GM12878 (cell line): Measurements from ENCODE around the gene ARHGAP26. TPM values are rescaled to one million over a fixed set of nuclear protein-coding genes. Genes with fewer than 3 reads are reported as not detected.

Experiments used
- ATAC-seq: fragments of 200-7000 bp; cut with Tn5 transposase; 3 replicates; pipeline ENCODE4 v1.9.1; 2020; ENCODE audit warnings: mild to moderate bottlenecking, moderate library complexity
- BruUV-seq: library from RNA; stranded (reverse); fragments of 400-500 nt; replicated peaks from 2 replicates; lab custom pipeline; 2021; lab: Mats Ljungman, UMichigan
- CTCF ChIA-PET: fragments of 300-600 bp; sonication (Branson Sonifier 250); formaldehyde crosslinking; extraction: SDS; loops from one replicate; lab custom pipeline; 2021; ENCODE audit warnings: inconsistent platforms; lab: Yijun Ruan, JAX
- POLR2A ChIA-PET: fragments of 350-600 bp; formaldehyde crosslinking; extraction: SDS; loops from one replicate; lab custom pipeline; 2021; ENCODE audit warnings: inconsistent platforms; lab: Charles Lee
- RAD21 ChIA-PET: fragments of 300-600 bp; sonication (Branson Sonifier 250); formaldehyde crosslinking; loops from one replicate; lab custom pipeline; 2023; ENCODE audit warnings: antibody characterized with exemption; ENCODE audit not compliant: unreplicated experiment; lab: Charles Lee
- SMC1A ChIA-PET: fragments of 300-600 bp; sonication (Branson Sonifier 250); formaldehyde crosslinking; loops from one replicate; lab custom pipeline; 2023; ENCODE audit not compliant: unreplicated experiment, uncharacterized antibody; lab: Charles Lee
- DNase-seq: peaks from one replicate; pipeline ENCODE4 v3.0.0-alpha.2; 2011; ENCODE audit warnings: low read depth, low spot score
- FAIRE-seq: peaks from 3 replicates; lab custom pipeline; 2011; peaks lifted over from hg19 to GRCh38; lab: Jason Lieb, UNC
- H2AFZ ChIP-seq: 2 replicates; pipeline ENCODE4 v1.6.0; 2011; ENCODE audit warnings: low read depth, low read length, control low read depth; ENCODE audit not compliant: control insufficient read depth
- H3K27ac ChIP-seq: 2 replicates; pipeline ENCODE4 v1.5.1; 2011; ENCODE audit warnings: control low read depth; ENCODE audit not compliant: control insufficient read depth, insufficient read depth
- H3K27me3 ChIP-seq, 2 experiments: replicated peaks in 1 of 2; 2 replicates each; pipeline versions ENCODE4 v1.6.0 to v1.6.1; 2011; ENCODE audit warnings: low read length in 1 of 2; ENCODE audit not compliant: control insufficient read depth in 2 of 2, insufficient read depth in 2 of 2
- H3K36me3 ChIP-seq, 2 experiments: 2 replicates each; pipeline ENCODE4 v1.5.1; 2011; ENCODE audit warnings: low read length in 1 of 2; ENCODE audit not compliant: control insufficient read depth in 2 of 2, insufficient read depth in 2 of 2
- H3K4me1 ChIP-seq: 2 replicates; pipeline ENCODE4 v1.6.1; 2011; ENCODE audit warnings: mild to moderate bottlenecking, low read length, moderate library complexity, mixed read lengths; ENCODE audit not compliant: control insufficient read depth, insufficient read depth
- H3K4me2 ChIP-seq: 2 replicates; pipeline ENCODE4 v1.6.0; 2011; ENCODE audit warnings: control low read depth; ENCODE audit not compliant: control insufficient read depth, insufficient read depth
- H3K4me3 ChIP-seq: fragments of 200-600 bp; sonication (generic); 2 replicates; pipeline ENCODE4 v1.5.1; 2016
- H3K79me2 ChIP-seq: 2 replicates; pipeline ENCODE4 v1.6.0; 2011; ENCODE audit warnings: low read length; ENCODE audit not compliant: control insufficient read depth, insufficient read depth
- H3K9ac ChIP-seq: 2 replicates; pipeline ENCODE4 v1.8.0; 2011; ENCODE audit warnings: low read length, control low read depth, mixed read lengths; ENCODE audit not compliant: control insufficient read depth, insufficient read depth
- H3K9me3 ChIP-seq: replicated peaks from 3 replicates; pipeline ENCODE4 v1.5.1; 2011; ENCODE audit warnings: mild to moderate bottlenecking, low read length; ENCODE audit not compliant: control insufficient read depth, insufficient read depth
- H4K20me1 ChIP-seq: 2 replicates; pipeline ENCODE4 v1.6.0; 2011; ENCODE audit not compliant: control insufficient read depth, insufficient read depth
- HDGF ChIP-seq: fragments of 450-650 bp; IDR thresholded peaks from 2 replicates; pipeline ENCODE4 v1.6.1; 2016; ENCODE audit warnings: antibody characterized with exemption
- NR2F1 ChIP-seq: fragments of 450-650 bp; conservative IDR thresholded peaks from 2 replicates; pipeline ENCODE4 v1.6.1; 2017; ENCODE audit warnings: mild to moderate bottlenecking
- ZSCAN29 ChIP-seq: fragments of 450-650 bp; IDR thresholded peaks from 2 replicates; pipeline ENCODE4 v1.6.1; 2017; ENCODE audit warnings: mild to moderate bottlenecking, moderate library complexity
- WGBS: methylation state at CpG from one replicate; pipeline ENCODE4 v1.1.6; 2016; ENCODE audit warnings: low lambda C conversion rate; ENCODE audit not compliant: insufficient replicate concordance, insufficient coverage; ENCODE audit errors: missing lambda C conversion rate; 5-methylcytosine and 5-hydroxymethylcytosine counted together
- in situ Hi-C: fragments of 300-500 bp; cut with MboI; formaldehyde crosslinking; loops from 9 replicates; pipeline ENCODE4 v1.14.3; 2018; ENCODE audit warnings: mixed read lengths
- intact Hi-C: fragments of 100-400 bp; cut with micrococcal nuclease; formaldehyde crosslinking; loops from one replicate; pipeline ENCODE4 v1.14.2; 2022; ENCODE audit not compliant: unreplicated experiment
- polyA plus RNA-seq, 11 experiments: library from polyadenylated mRNA; depleted of rRNA in 4 of 11; unstranded in 6 of 11; stranded (reverse) in 5 of 11; fragments of >200 nt; fragmentation: Nextera tagmentation in 4 of 11; fragmentation: Illumina TruSeq in 1 of 11; extraction: Ambion mirVana in 4 of 11; extraction: Trizol in 1 of 11; gene quantifications; 1 replicate in 1 of 11; 2 replicates in 10 of 11; pipeline versions ENCODE4 v1.2.1 to v1.2.3, GENCODE V29; 2011 to 2016; ENCODE audit warnings: inconsistent platforms in 2 of 11, missing spikeins in 2 of 11, low read depth in 1 of 11
- total RNA-seq, 4 experiments: library from RNA; depleted of rRNA in 3 of 4; stranded (reverse); fragments of >200 nt in 3 of 4; fragmentation: Illumina TruSeq in 1 of 4; extraction: Trizol in 1 of 4; gene quantifications; 2 replicates each; pipeline versions ENCODE4 v1.2.1 to v1.2.3, GENCODE V29; 2013 to 2021
- TF ChIP-seq, protein P1 (sequence below): fragments of 450-650 bp; IDR thresholded peaks from 2 replicates; pipeline ENCODE4 v1.6.1; 2016; ENCODE audit warnings: mild to moderate bottlenecking

Gene ARHGAP26
- total and polyA plus RNA-seq, 10 of the 15 experiments (the other 5 are each of a cell fraction or from before 2014, with no cell fraction given) = 9.4 to 41.5 (median 19.3) TPM

DNA sequence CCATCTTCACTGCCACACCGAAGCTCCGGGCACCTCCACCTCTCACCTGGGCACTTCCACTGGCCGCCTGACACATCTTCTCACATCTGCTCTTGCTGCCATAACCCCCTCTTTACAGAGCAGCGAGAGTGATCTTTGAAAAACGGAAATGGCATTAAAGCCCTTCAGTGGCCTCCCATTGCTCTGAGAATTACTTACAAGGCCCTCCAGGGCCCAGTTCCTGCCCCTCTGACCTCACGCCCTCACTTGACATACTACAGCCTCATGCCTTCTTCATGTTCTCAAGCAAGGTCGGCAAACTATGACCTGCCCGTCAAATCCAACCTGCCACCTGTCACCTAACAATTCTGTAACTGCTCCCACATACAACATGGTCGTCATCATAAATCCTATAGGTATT is 446.0 kb downstream of the ARHGAP26 start:
- H3K4me3 ChIP-seq = no peak overlapping the region
- no peaks in the 10 kb centered on the region for H3K27me3 ChIP-seq
- H3K4me2 ChIP-seq = peak overlapping the region; percentile 66; the same call in 1 of the 2 replicates
- ATAC-seq = no peak
- H2AFZ ChIP-seq = peak overlapping the region; percentile 53
- SMC1A ChIA-PET = interaction anchor here (1.0 to 8.2 kb wide), 14 partner anchors 10 to 294 kb away, joined by 3 to 215 read pairs (median 4); no protein-coding TSS in a partner anchor
- TF ChIP-seq NR2F1 (peak; percentile 59; the same call in 1 of the 2 replicates), ZSCAN29 (no peak), HDGF (0 out of 2 replicates have a peak, but pooled peaks have one; percentile 18)
- TF ChIP-seq, protein P1, sequence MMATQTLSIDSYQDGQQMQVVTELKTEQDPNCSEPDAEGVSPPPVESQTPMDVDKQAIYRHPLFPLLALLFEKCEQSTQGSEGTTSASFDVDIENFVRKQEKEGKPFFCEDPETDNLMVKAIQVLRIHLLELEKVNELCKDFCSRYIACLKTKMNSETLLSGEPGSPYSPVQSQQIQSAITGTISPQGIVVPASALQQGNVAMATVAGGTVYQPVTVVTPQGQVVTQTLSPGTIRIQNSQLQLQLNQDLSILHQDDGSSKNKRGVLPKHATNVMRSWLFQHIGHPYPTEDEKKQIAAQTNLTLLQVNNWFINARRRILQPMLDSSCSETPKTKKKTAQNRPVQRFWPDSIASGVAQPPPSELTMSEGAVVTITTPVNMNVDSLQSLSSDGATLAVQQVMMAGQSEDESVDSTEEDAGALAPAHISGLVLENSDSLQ = peak; percentile 19; the same call in 1 of the 2 replicates
- no peak for FAIRE-seq
- peak overlapping the region; percentile 59 for H3K9ac ChIP-seq
- WGBS = 25% methylated on average over 9 of the region's 9 CpGs
- CTCF ChIA-PET = interaction anchor here (0.9 to 6.7 kb wide), 3 partner anchors 9 to 199 kb away, joined by 5 to 77 read pairs (median 69); no protein-coding TSS in a partner anchor
- POLR2A ChIA-PET = interaction anchor here (0.5 to 8.5 kb wide), 5 partner anchors 8 to 38 kb away, joined by 3 to 103 read pairs (median 7); no protein-coding TSS in a partner anchor
- peak overlapping the region; percentile 100 for H3K27ac ChIP-seq
- peaks cover 91% of the 10 kb centered on the region for H3K4me1 ChIP-seq
- no peaks in the 10 kb centered on the region for H3K9me3 ChIP-seq
- peaks cover 4 to 5% of the 10 kb centered on the region in 2 experiments; a peak in 3 of 4 replicates for H3K36me3 ChIP-seq
- BruUV-seq = no TSS peak
- no peak for DNase-seq
- in situ Hi-C loops = no loop called here
- peaks cover 42% of the 10 kb centered on the region for H3K79me2 ChIP-seq
- RAD21 ChIA-PET = interaction anchor here (0.7 to 18.1 kb wide), 16 partner anchors 7 to 295 kb away, joined by 3 to 482 read pairs (median 6); partner anchors contain the start of gene NR3C1
- H4K20me1 ChIP-seq = no peaks in the 10 kb centered on the region
- intact Hi-C loops = loop anchor here (5.0 kb wide), 1 partner anchor 391 kb away; no protein-coding TSS in a partner anchor
